ENCODE data around the gene KIAA1671. TPM values are rescaled to one million over a fixed set of nuclear protein-coding genes. Genes with fewer than 3 reads are reported as not detected.

Gene KIAA1671
- total RNA-seq, 2 experiments from 2014 or later: 25.4 to 27.0 TPM

DNA sequence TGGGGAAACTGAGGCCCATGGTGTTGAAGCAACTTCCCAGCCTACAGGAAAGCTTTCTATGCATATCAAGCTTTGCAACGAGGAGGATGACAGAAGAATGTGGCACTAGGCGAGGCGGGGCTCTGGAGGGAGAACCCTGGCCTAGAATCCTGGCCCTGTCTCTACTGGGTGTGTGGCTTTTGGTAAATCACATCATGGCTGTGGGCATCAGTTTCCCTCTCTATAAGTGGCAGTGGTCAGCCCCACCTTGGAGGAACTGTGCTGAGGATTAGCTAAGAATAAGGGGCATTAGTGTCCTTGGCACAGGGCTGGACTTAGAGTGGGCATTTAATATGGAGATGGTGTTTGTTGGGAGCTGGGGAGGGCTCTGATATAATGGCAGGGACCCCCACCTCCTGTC lies 124.5 kb downstream of the KIAA1671 start:
- Mint-ChIP-seq H3K36me3 (ENCODE audit: low read depth) (peaks cover 27% of the 10 kb centered on the region), H3K4me1 (peaks cover 82% of the 10 kb centered on the region), H3K9me3 (no peaks in the 10 kb centered on the region), H3K27ac (peak overlapping the region; percentile 42), H3K27me3 (no peaks in the 10 kb centered on the region), H3K4me3 (no peak overlapping the region)
- POLR2A ChIA-PET: interaction anchor here (0.6 kb wide), 1 partner anchor 15 kb away, joined by 3 read pairs; no protein-coding TSS in a partner anchor
- DNase-seq: no peak
- CTCF ChIA-PET: interaction anchor here (0.7 to 1.8 kb wide), 5 partner anchors 10 to 97 kb away, joined by 3 to 7 read pairs (median 3); no protein-coding TSS in a partner anchor

DNA sequence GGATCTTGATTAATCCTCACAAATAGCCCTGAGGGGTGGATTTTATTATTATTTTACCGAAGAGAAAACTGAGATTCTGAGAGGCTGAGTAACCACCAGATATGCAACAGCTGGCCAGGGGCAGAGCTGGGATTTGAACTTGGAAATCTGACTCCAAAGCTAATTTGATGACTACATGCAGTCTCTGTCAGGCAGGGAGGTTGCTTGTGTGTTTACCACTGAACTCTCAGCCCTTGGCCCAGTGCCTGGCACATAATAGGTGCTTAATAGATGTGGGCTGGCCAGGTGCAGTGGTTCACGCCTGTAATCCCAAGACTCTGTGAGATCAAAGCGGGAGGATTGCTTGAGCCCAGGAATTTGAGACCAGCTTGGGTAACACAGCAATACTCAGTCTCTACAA lies 125.4 kb downstream of the KIAA1671 start:
- H3K27me3 Mint-ChIP-seq: no peaks in the 10 kb centered on the region
- DNase-seq: no peak
- no peak overlapping the region for H3K4me3 Mint-ChIP-seq
- H3K27ac Mint-ChIP-seq: no peak overlapping the region
- no peaks in the 10 kb centered on the region for H3K9me3 Mint-ChIP-seq
- H3K4me1 Mint-ChIP-seq: peaks cover 78% of the 10 kb centered on the region
- ChIA-PET CTCF (interaction anchor here (1.2 to 1.7 kb wide), 2 partner anchors 16 to 21 kb away, joined by 3 to 4 read pairs; no protein-coding TSS in a partner anchor), POLR2A (no interaction called here)
- peaks cover 26% of the 10 kb centered on the region for H3K36me3 Mint-ChIP-seq (ENCODE audit: low read depth)

DNA sequence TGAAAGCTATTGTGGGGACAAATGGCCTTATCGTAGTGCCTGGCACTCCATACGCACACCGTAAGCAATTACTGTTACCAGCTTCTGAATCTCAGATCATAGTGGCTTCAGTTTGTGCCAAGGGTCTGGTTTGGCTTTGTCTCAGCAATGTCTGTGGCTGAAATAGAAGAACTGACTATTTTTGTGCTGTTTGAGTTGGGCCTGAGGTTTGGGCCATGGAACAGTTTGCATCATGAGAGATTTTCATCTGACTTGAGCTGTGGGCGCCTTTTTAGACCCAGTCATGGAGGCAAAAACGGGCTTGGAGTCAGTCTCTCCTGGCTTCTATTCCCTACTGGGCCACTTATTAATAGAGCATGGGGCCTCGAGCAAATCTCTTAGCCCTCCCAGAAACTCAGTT lies 126.1 kb downstream of the KIAA1671 start:
- no peak overlapping the region for H3K27ac Mint-ChIP-seq
- H3K4me1 Mint-ChIP-seq: peaks cover 79% of the 10 kb centered on the region
- H3K27me3 Mint-ChIP-seq: no peaks in the 10 kb centered on the region
- ChIA-PET POLR2A (no interaction called here), CTCF (interaction anchor here (1.2 to 1.7 kb wide), 2 partner anchors 17 to 21 kb away, joined by 3 to 4 read pairs; no protein-coding TSS in a partner anchor)
- no peak overlapping the region for H3K4me3 Mint-ChIP-seq
- H3K36me3 Mint-ChIP-seq (ENCODE audit: low read depth): peaks cover 28% of the 10 kb centered on the region
- no peak for DNase-seq
- no peaks in the 10 kb centered on the region for H3K9me3 Mint-ChIP-seq

DNA sequence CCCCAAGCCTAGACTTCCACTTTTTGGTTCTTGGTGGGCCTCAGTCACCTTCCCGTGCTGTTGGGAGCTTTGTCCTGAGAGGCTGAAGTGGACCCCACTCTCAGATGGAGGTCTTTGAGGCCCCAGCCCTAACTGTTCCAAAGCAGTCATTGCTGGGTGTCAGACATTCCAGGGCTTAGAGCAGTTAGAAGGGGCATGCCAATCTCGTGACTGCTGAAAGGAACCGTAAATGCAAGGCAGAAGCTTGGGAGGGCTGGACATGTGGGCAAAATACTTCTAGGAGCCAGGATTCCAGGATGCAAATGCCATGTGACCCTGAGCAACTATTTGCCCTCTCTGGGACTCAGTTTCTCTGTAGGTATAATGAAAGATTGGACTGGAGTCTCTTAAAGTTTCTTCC lies 128.3 kb downstream of the KIAA1671 start:
- ChIA-PET POLR2A (interaction anchor here (0.8 kb wide), 1 partner anchor 12 kb away, joined by 3 read pairs; no protein-coding TSS in a partner anchor), CTCF (interaction anchor here (1.1 to 4.0 kb wide), 11 partner anchors 9 to 253 kb away, joined by 3 to 20 read pairs (median 3); no protein-coding TSS in a partner anchor)
- DNase-seq: no peak
- Mint-ChIP-seq H3K4me3 (no peak overlapping the region), H3K4me1 (peaks cover 78% of the 10 kb centered on the region), H3K9me3 (no peaks in the 10 kb centered on the region), H3K36me3 (ENCODE audit: low read depth) (peaks cover 27% of the 10 kb centered on the region), H3K27ac (no peak overlapping the region), H3K27me3 (no peaks in the 10 kb centered on the region)

DNA sequence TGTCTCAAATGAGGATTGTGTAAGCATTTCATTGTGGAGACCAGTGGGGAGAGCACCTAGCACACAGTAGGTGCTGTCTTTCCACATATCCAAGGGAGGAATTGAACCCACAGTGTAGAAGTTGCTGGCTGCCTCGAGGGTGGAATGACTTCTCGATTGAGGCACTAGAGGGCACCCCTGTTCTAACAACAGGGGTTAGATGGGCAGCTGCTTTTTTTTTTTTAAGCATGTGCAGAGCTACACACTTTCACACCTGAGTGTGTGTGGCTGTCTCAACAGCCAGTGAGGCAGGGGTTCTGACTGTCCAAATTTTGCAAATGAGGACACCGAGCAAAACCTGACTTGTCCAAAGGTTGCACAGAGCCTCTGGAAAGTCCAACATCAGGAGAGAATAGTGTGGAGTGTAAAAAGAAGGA lies 128.9 kb downstream of the KIAA1671 start:
- H3K27me3 Mint-ChIP-seq: no peaks in the 10 kb centered on the region
- peak; percentile 67 for DNase-seq
- peaks cover 78% of the 10 kb centered on the region for H3K4me1 Mint-ChIP-seq
- no peak overlapping the region for H3K4me3 Mint-ChIP-seq
- H3K36me3 Mint-ChIP-seq (ENCODE audit: low read depth): peaks cover 23% of the 10 kb centered on the region
- ChIA-PET POLR2A (no interaction called here), CTCF (interaction anchor here (0.6 to 4.0 kb wide), 10 partner anchors 8 to 274 kb away, joined by 3 to 20 read pairs (median 3); no protein-coding TSS in a partner anchor)
- H3K27ac Mint-ChIP-seq: peak overlapping the region; percentile 51
- H3K9me3 Mint-ChIP-seq: no peaks in the 10 kb centered on the region

DNA sequence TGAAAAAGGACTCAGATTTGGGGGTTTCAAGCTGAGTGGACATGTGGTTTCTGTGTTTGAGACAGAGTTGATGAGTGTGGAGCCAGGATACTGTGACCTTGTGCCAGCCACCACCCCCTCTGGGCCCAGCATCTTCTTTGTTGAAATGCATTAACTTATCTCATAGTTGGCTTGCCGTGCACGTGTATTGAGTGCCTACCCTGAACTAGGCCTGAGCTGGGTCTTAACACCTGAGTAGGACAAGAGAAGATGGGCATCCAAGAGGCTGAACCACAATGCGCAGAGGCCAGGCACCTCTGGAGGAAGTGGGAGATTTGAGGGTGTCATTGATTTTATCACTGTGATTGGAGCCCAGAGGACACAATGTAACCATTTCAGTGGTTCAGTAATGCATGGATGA lies 129.6 kb downstream of the KIAA1671 start:
- ChIA-PET POLR2A (no interaction called here), CTCF (interaction anchor here (0.6 to 4.0 kb wide), 9 partner anchors 8 to 274 kb away, joined by 3 to 20 read pairs (median 3); no protein-coding TSS in a partner anchor)
- Mint-ChIP-seq H3K9me3 (no peaks in the 10 kb centered on the region), H3K36me3 (ENCODE audit: low read depth) (peaks cover 24% of the 10 kb centered on the region), H3K4me3 (no peak overlapping the region), H3K27ac (no peak overlapping the region), H3K4me1 (peaks cover 78% of the 10 kb centered on the region), H3K27me3 (no peaks in the 10 kb centered on the region)
- no peak for DNase-seq

DNA sequence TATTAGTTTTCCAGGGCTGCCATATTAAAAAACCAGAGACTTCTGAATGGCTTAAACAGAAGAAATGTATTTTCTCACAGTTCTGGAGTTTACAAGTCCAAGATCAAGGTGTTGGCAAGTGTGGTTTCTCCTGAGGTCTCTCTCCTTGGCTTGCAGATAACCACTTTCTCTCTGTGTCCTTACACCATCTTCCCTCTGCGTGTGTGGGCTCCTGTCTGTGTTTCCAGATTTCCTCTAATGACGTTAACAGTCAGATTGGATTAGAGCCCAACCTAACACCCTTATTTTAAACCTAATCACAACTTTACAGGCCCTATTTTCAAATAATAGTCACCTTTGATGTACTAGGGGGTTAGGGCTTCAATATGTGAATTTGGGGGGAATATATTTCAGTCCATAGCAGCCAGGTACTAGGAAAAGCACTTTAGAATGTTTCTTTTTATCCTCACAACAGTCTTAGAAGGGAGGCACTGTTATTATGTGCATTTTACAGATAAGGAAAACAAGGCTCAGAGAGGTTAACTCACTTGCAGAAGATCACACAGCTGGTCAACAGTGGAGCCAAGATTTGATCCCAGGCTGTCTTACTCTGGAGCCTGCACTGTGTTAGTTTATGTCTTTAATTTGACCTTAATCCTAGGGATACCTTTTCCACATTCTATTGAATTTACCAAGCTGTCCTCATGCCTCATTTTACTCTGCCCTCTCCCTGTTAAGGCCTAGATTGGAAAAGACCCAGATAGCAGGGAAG lies 130.7 kb downstream of the KIAA1671 start:
- H3K4me3 Mint-ChIP-seq: no peak overlapping the region

DNA sequence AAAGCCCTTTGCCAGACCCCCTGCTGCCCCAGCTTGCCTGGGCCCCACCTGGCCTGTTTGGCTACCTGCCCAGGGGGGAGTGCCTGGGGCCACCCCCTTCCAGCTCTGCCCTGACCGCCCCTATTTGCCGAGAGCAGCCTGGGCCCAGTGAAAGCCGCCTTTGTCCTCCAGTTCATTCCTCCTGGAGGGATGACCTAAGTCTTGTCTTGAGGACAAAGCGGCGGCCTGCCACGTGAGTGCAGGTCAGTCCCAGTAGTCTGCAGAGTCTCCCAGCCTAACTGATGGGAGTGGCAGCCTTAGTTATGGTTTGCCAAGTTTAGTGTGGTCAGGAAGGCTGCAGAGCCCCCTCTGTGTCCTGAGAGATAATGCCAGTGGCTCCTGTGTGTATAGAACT lies 131.3 kb downstream of the KIAA1671 start:
- peaks cover 27% of the 10 kb centered on the region for H3K36me3 Mint-ChIP-seq (ENCODE audit: low read depth)
- no peaks in the 10 kb centered on the region for H3K27me3 Mint-ChIP-seq
- no peak overlapping the region for H3K4me3 Mint-ChIP-seq
- CTCF ChIA-PET: interaction anchor here (3.3 kb wide), 1 partner anchor 12 kb away, joined by 12 read pairs; no protein-coding TSS in a partner anchor
- peaks cover 66% of the 10 kb centered on the region for H3K4me1 Mint-ChIP-seq
- DNase-seq: no peak
- no peak overlapping the region for H3K27ac Mint-ChIP-seq
- no peaks in the 10 kb centered on the region for H3K9me3 Mint-ChIP-seq
- POLR2A ChIA-PET: no interaction called here

More for the DNA sequence above, 130.7 kb downstream of the KIAA1671 start:
- ChIA-PET POLR2A (no interaction called here), CTCF (interaction anchor here (3.3 kb wide), 1 partner anchor 11 kb away, joined by 12 read pairs; no protein-coding TSS in a partner anchor)
- H3K27ac Mint-ChIP-seq: peak overlapping the region; percentile 46
- H3K9me3 Mint-ChIP-seq: no peaks in the 10 kb centered on the region
- H3K4me1 Mint-ChIP-seq: peaks cover 70% of the 10 kb centered on the region
- no peaks in the 10 kb centered on the region for H3K27me3 Mint-ChIP-seq
- H3K36me3 Mint-ChIP-seq (ENCODE audit: low read depth): peaks cover 27% of the 10 kb centered on the region
- no peak for DNase-seq

DNA sequence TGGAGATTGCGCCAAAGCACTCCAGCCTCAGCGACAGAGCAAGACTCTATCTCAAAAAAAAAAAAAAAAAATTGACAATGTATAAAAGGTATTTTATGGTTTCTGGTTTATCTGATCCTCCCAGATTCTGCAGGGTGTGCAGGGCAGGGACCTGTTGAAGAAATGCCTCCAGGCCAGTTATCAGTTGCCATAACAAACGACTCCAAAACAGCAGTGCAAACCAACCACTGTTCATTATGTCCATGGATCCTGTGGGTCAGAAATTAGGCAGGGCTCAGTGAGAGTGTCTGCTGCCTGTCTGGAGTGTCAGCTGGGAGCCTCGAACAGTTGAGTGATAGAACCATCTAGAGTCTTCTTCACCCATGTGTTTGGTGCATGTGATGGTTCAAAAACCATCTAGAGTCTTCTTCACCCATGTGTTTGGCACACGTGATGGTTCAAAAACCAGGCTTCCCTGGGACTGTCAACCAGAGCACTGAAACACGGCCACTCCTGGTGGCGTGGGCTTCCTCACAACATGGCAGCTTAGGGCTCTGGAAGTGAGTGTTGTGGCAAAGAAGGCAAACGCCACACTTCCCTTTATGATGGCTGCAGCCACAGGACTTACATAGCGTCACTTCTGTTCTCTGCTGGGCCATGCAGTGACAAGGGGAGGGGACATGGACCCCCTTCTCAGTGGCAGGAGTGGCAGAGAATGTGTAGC lies 132.0 kb downstream of the KIAA1671 start:
- CTCF ChIA-PET: no interaction called here
- Mint-ChIP-seq H3K9me3 (no peaks in the 10 kb centered on the region), H3K4me3 (no peak overlapping the region), H3K27me3 (no peaks in the 10 kb centered on the region), H3K36me3 (ENCODE audit: low read depth) (peaks cover 27% of the 10 kb centered on the region), H3K27ac (peak overlapping the region; percentile 17), H3K4me1 (peaks cover 62% of the 10 kb centered on the region)
- POLR2A ChIA-PET: no interaction called here
- DNase-seq: no peak

DNA sequence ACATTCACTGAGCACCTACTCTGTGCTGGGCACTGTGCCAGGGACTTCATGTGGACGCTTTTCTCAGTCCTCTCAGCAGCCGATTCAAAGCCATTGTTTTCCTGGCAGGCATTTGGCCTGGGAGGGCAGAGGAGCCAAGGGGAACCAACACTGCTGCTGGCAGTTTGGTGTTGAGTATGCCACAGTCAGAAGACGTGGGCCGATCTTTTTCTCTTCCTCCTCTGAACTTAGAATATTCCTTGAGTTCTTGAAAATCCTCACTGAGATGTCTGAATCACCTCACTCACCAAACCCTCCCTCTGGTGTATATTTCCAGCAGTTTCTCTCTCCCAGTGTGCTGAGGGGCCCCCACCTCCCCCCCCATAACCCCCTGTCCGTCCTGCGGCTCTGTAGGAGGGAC lies 132.6 kb downstream of the KIAA1671 start:
- Mint-ChIP-seq H3K9me3 (no peaks in the 10 kb centered on the region), H3K27me3 (no peaks in the 10 kb centered on the region), H3K27ac (peak overlapping the region; percentile 72), H3K36me3 (ENCODE audit: low read depth) (peaks cover 27% of the 10 kb centered on the region), H3K4me3 (peak overlapping the region; percentile 54), H3K4me1 (peaks cover 58% of the 10 kb centered on the region)
- ChIA-PET POLR2A (no interaction called here), CTCF (no interaction called here)
- DNase-seq: no peak

DNA sequence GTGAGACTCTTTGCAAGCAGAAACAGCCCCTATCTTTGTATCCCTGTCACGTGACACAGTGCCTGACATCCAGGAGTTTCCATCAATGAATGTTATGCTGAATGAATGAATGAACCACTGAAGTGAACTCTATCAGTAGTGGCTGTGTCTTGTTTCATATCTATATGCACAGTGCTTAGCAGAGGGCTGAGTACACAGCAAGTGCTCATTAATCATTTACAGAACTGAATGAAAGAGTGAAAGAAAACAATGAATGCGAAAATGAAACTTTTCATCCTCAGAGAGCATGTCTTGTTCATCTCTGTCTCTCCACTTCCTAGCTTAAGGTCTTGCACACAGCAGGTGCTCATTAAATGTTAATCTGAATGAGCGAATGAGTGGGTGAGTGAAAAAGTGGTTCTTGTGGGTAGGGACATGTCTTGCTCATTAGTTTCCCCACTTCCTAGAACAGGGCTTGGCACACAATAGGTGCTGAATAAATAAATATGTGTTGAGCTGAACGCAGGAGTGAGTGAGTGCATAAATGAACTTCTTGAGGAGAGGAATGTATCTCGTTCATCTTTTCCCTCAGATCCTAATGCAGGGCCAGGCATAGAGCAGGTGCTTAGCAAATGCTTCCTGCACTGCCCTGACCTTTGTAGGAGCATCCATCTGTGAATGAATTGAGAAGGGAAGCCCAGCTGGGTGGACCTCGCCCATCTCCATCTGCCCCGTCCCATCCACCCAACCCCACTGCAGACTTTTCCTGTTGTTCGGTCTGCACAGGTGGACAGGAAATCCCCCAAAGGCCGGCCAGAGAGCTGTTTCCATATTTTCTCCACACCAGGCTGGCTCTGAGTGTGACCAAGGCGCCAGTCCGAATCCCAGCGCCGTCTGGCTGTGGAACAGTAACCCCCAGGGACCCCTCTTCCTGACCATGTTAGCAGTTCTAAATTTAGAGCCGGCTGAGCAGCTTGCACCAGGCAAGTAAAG lies 133.7 kb downstream of the KIAA1671 start:
- Mint-ChIP-seq H3K4me1 (peaks cover 62% of the 10 kb centered on the region), H3K4me3 (peak overlapping the region; percentile 7), H3K27ac (peak overlapping the region; percentile 72), H3K9me3 (no peaks in the 10 kb centered on the region), H3K27me3 (no peaks in the 10 kb centered on the region), H3K36me3 (ENCODE audit: low read depth) (peaks cover 27% of the 10 kb centered on the region)
- ChIA-PET POLR2A (interaction anchor here (0.6 kb wide), 1 partner anchor 864 kb away, joined by 7 read pairs; no protein-coding TSS in a partner anchor), CTCF (interaction anchor here (0.6 to 2.1 kb wide), 2 partner anchors 9 to 367 kb away, joined by 3 to 7 read pairs; no protein-coding TSS in a partner anchor)
- DNase-seq: no peak

DNA sequence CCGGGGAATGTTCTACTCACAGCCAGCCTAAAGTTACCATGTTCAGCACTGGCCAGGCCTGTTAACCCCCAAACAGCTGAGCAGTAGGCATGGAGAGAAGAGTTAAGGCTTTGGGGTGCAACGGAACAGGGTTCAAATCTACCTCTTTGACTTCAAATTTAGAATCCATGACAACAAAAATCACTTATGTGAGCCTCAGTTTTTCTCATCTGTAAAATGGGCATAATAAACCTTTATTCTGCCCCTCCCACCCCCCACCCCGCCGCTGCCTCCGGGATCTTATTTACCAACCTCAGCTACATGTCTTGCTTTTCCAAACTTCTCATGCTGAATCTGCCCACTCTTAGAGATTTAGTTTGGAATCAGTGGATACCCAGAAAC lies 134.4 kb downstream of the KIAA1671 start:
- Mint-ChIP-seq H3K27ac (peak overlapping the region; percentile 33), H3K9me3 (no peaks in the 10 kb centered on the region), H3K27me3 (no peaks in the 10 kb centered on the region), H3K4me1 (peaks cover 61% of the 10 kb centered on the region), H3K4me3 (no peak overlapping the region), H3K36me3 (ENCODE audit: low read depth) (peaks cover 23% of the 10 kb centered on the region)
- DNase-seq: no peak
- POLR2A ChIA-PET: no interaction called here
- CTCF ChIA-PET: interaction anchor here (2.1 kb wide), 1 partner anchor 10 kb away, joined by 7 read pairs; no protein-coding TSS in a partner anchor

Data from activated CD4-positive, alpha-beta T cell treated with anti-CD3 and anti-CD28 coated beads, Interleukin-2, amount 10 ng/mL, durations not matched to agents 7 days and 5 days (primary cell).